Measurements from ENCODE around the gene MRPL40.
"Not testable (repeated sequence)": the region's sequence is repeated elsewhere in the genome, so short reads cannot be mapped to it uniquely, and the experiment has no call there.

The MRPL40 gene

DNA sequence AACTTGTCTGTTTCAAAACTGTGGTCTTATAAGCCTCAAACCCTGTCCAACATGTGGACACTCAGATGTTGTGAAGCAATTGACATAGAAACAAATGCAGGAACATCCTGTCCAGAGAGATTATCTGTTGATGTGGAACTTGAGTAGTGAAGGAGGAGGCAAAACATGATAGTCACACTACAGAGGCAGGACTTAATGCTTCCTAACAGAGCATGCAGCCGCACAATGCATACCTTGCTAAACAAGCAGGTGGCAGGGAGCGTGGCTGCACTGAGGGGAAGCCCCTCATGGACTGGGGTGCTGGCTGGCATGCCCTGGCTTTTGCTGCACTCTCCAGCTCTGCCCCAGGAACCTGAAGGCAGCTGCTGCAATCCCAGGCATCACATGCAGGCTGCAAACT, 9.8 kb downstream of the MRPL40 start:
- DNase-seq, result no peak

DNA sequence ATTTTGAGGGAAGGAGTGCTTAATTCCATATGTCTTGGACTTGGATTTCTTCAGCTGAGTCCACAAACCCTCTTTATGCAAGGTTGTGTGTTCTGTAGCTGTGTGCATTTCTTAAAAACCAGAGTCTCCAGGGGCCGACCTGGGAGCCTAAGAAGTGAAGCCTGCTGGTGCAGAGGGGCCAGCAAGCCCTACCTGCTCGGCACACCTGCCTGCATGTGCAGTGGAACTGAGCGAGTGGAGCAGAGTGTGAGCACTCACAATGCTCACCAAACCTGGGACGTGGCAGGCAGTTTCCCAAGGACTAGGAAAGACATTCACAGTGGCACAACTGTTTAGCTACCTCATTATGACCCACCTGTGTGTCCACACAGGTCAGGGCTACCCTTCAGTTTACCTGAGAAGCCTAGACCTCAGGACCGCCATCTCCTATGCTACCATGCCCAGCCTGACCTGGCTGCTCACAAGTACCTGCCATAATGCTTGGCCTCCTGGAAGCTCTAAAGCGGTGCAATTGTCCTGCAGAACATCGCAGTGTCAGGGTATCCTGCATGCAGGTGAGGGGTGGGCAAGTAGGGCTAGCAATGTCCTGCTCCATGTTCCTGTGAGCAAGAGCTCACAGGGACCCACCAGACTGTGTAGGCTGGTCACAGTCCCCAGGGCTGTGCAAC, 11.3 kb downstream of the MRPL40 start:
- DNase-seq, result no peak

DNA sequence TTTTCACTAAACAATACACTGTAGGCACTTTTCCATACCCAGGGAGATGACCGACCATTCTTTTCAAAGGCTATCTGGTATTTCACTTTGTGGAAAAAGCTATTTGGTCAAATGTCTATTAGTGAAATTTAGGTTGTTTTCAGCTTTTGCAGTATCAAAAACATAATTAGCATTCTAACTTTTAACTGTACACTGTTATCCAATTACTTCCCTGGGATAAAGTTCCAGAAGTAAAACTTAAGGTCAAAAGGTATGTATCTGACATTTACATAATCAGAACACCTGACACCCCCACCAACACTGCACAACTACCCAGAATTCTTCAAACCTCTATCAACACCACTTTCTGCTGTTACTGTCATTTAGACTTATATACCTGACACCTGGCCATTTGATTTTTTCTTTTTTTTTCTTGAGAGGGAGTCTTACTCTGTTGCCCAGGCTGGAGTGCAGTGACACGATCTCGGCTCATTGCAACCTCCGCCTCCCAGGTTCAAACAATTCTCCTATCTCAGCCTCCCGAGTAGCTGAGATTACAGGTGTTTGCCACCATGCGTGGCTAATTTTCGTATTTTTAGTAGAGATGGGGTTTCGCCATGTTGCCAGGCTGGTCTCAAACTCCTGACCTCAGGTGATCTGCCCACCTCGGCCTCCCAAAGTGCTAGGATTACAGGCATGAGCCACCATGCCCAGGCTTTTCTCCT, 13.1 kb downstream of the MRPL40 start:
- not testable (repeated sequence) for DNase-seq

DNA sequence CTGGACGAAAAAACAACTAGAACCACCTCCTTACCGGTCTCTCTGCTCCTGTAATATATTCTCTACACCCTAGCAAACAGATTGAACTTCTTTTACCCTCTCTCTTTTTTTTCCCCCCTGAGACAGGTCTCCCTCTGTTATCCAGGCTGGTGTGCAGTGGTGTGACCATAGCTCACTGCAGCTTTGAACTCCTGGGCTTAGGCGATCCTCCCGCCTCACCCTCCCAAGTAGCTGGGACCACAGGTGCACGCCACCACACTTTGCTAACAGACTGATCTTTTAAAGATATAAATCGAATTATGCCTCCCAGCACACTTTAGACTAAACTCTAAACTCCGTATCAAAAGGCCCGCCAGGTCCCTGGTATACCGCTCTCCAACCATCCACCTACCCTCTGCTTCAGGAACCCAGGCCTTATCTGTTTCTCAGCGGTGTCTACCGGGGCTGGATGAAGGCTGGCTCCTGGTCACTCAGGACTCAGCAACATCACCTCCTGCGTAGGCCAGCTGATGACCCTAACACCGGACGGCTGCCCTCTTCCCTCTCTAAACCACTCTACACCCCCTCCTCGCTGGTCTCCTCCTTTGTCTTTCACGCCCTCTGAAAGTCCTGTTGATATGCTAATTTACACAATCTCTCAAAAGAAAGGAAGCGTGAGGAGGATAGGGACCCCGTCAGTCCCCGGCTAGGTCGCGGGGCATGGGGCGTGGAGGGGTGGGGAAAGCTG, 14.4 kb downstream of the MRPL40 start:
- no peak for DNase-seq

DNA sequence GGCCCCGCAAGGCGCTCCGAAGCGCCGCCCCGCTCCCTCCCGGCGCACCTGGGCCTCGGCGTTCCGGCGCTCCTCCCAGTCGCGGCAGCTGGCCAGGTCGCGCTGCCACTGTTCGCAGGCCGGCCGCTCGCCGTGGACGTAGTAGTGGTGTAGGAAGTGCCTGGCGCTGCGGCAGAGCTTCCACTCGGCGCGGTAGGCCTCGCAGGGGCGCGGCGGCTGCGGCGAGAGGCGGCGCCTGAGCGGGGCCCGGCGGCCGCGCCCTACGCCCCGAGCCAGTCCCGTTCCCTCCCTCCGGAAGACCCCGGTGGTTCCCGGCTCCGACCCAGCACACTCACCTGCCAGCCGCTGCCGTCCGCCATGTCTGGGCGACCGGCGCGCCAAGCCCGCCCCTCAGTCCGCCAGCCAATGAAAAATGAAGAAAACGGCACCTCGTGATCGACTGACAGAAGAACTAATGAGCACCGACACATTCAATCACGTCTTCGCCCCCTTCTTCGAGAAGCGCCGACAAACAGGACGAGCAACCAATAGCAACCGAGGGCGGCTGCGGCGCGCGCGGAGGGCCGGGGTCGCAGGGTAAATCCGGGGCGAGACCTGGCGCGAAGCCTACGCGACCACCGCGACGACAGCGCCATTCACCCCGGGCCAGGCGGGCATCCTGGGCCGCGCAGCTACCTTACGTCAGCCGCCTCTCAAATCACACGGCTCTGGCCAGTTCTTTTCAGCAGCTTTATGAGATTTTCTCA, 15.2 kb downstream of the MRPL40 start, which contains the start of gene C22orf39:
Gene C22orf39, minus strand, starts transcription at position 382 of the 746 bp plus-strand sequence. Its CDS starts 23 bp downstream, at position 359.
- peak; percentile 89 for DNase-seq

GRCh38 chr22:19448076-19448607, 15.8 kb downstream of the MRPL40 start:
- peak; percentile 85 for DNase-seq

DNA sequence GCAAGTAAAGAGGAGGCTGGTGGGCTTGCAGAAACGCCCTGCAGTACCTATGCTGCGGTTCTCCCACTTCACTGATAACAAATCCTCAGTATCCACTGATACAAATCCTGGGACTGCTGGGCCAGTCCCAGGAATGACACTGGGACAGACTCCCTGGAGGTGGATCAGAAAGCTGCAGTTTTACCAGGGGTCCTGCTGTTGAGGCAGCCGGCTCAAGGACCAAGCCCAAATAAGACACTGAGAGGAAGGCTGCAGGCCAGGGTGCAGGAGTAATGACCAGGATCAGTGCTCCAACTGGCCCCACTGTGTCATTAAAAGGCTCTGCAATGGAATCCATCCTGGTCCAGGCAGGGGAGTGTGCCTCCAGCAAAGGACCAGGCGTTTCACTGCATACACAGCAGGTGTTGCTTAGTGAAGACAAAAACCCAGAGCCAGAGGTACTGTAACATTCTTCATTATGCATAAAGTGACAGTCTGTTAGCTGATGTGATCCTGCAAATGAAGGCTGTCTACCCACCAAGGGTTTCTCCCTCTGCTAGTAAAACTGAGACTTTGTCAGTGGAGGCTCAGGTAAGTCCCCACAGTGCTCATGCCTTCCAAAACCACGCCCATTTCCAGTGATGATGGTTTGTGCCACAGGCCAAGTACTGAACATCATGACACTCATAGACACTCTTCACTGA, 16.5 kb downstream of the MRPL40 start:
- DNase-seq, result no peak

DNA sequence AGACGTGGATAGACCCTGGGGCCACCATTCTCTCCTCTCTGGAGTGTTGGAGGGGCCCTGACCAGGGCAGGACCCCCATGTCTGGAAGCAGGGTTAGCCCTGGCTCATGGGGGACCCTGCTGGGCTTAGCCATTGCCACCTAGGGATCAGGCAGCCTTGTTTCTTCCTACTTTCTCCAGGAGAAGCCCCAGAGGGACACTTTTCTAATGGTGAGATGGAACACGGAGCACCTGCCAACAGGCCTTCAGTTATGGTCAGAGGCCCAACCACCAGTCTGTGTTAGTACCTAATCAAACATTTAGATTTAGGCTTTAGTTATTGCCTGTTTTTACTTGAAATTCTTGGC, 17.1 kb downstream of the MRPL40 start:
- DNase-seq, result no peak

DNA sequence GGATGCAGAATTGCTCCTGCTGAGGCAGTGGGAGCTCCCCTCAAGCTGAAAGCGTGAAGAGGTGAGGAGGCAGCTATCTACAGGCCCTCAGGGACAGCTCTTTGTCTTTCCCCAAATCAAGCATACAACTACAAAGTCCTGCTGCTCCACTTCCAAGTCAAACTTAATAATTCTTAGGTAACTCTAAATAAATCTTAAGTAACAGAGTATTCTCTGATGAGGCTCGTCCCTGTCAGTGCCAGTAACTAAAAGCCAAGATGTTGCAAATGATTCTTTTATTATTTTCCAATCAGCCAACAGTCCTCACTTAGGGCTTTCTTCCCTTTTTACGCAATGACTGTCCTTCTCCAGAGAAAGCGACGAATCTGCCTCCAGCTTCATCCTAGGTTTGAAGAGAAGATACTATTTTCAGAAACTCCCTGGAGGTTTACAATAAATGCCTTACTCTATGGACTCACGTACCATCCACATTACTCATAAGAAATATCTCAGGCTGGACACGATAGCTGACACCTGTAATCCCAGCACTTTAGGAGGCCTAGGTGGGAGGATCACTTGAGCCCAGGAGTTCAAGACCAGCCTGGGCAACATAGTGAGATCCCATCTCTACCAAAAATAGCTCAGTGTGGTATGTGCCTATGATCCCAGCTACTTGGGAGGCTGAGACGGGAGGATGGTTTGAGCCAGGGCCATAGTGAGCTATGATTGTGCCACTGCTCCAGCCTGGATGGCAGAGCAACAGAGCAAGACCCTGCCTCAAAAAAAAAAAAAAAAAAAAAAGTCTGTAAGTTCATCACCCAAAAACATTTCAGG, 18.2 kb downstream of the MRPL40 start:
- DNase-seq, result no peak

- DNase-seq, result no peak
Measured at GRCh38 chr22:19451570-19451969, 19.2 kb downstream of the MRPL40 start.

GRCh38 chr22:19453718-19454117, 21.4 kb downstream of the MRPL40 start:
- DNase-seq, result no peak

- no peak for DNase-seq
Measured at GRCh38 chr22:19454156-19454555, 21.8 kb downstream of the MRPL40 start.

GRCh38 chr22:19455033-19455432, 22.7 kb downstream of the MRPL40 start:
- no peak for DNase-seq

DNA sequence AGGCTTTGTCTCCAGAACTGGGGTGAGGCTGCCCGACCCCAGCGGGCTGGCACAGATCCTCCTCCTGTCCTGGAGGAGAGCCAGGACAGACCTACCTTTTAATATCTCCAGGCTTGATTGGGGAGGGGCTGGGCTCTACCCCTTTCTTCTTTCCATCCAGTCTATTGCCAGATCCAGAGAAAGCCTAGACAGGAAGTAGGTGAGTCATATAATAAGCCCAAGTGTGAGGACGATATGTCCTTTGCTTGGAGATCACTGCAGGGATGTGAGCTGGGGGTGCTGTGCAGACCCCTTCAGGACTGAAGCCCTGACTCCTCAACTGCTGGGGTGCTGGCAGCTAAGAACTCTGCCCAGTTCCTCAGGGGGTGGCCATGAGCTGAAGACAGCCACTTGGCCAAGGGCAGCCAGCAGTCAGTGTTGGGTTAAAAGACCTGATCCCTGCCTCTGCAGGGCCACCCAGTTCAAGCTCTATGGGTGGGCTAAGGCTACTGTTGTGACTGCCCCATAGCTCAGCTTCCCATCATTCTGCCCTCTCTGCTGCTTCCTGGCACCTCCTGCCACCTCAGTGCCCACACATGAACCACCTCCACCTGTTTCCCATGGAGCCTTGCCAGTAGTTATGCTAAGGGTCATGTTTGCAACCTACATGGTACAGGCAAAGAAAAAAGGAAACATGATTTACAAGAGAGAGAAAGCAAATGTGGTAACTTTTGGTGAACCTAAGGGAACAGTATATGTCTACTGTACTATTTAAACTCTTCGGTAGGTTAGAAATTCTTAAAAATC, 23.4 kb downstream of the MRPL40 start:
- no peak for DNase-seq

DNA sequence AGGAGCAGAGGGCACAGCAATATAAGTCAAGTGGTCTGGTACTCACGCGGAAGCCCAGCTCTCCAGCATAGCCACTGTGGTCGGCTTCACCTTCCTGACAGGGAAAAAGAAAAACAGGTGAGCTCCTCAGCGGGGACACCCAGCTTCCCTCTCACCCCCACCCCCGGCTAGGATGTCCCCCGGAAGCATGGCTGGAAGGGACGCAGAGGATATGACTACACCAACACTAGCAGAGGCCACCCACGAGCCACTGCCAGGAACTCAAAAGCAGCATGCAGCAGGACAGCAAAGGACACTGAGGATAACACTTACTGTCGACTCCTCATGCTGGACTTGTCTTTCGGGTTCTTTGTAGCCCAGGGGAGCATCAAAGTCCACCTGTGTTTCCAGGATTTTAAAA, 24.2 kb downstream of the MRPL40 start:
- no peak for DNase-seq

DNA sequence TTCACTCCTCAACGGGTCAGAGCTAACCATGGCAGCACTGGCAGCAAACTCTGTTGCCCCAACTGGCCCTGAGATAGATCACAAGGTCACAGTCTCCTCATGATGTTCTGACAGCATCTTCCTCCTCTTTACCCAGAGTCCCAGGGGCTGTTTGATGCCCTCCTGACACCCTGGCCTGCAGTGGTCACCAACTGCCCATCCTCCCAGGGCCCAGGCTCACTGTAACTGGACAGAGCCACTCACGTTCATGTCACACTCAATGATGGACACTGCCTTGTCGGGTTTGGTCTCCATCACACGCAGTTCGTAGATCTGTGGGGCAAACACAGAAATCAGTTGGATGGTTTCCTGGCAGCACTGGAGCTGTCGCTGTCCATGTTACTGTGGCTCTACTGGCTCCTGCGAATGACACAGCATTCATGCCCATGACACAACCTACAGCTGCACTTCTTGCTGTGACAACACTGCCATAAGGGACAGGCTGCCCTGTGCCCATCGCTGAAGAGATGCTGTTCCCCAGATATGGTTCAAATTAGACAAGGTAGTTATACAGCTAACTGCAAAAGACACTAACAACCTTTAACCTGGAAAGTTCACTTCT, 25.6 kb downstream of the MRPL40 start:
- DNase-seq, result no peak

DNA sequence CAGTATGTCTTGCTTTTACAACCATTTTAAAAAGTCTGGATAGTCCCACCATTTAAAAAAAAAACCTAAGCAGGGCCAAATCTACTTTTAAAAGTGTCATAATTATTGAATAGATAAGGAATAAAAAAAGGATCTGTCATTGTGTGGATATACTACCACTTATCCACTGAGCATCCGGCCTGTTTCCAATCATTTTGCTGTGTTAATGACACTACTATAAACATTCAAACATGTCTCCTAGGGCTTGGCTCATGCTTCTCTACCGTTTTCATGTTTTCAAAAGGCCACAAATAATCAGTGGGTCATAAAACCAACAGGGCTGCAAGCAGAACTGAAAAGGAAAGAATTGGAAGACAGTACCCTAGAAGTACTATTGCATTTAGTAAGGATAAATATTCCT, 27.7 kb downstream of the MRPL40 start:
- no peak for DNase-seq

- no peak for DNase-seq
Measured at GRCh38 chr22:19461506-19461905, 29.2 kb downstream of the MRPL40 start.

GRCh38 chr22:19463008-19463407, 30.7 kb downstream of the MRPL40 start:
- no peak for DNase-seq

All from NCI-H524 treated with DMSO at 0.1 percent for 48 hours (cell line).